ENCODE data around the gene DHCR7. TPM values are rescaled to one million over a fixed set of nuclear protein-coding genes. Genes with fewer than 3 reads are reported as not detected.

Gene DHCR7
- total RNA-seq, 1 donor from 2014 or later: 53.5 TPM

GRCh38 chr11:71478528-71478840 is 30.3 kb upstream of the DHCR7 start:
- no peak for DNase-seq (ENCODE audit: low read depth, low spot score)

GRCh38 chr11:71477641-71478527 is 29.7 kb upstream of the DHCR7 start:
- DNase-seq (ENCODE audit: low read depth, low spot score): no peak

- DNase-seq (ENCODE audit: low read depth, low spot score): no peak
Observed at GRCh38 chr11:71476926-71477640, 28.9 kb upstream of the DHCR7 start.

GRCh38 chr11:71476031-71476430 is 27.8 kb upstream of the DHCR7 start:
- no peak for DNase-seq (ENCODE audit: low read depth, low spot score)

GRCh38 chr11:71474771-71475483 is 26.7 kb upstream of the DHCR7 start:
- no peak for DNase-seq (ENCODE audit: low read depth, low spot score)

GRCh38 chr11:71474141-71474770 is 26.1 kb upstream of the DHCR7 start:
- no peak for DNase-seq (ENCODE audit: low read depth, low spot score)

- DNase-seq (ENCODE audit: low read depth, low spot score): no peak
Observed at GRCh38 chr11:71473793-71474080, 25.5 kb upstream of the DHCR7 start.

GRCh38 chr11:71472941-71473792 is 25.0 kb upstream of the DHCR7 start:
- DNase-seq (ENCODE audit: low read depth, low spot score): no peak

- DNase-seq (ENCODE audit: low read depth, low spot score): no peak
Observed at GRCh38 chr11:71472357-71472885, 24.2 kb upstream of the DHCR7 start.

GRCh38 chr11:71470946-71471345 is 22.8 kb upstream of the DHCR7 start:
- no peak for DNase-seq (ENCODE audit: low read depth, low spot score)

- no peak for DNase-seq (ENCODE audit: low read depth, low spot score)
Observed at GRCh38 chr11:71467164-71467563, 19.0 kb upstream of the DHCR7 start.

- DNase-seq (ENCODE audit: low read depth, low spot score): no peak
Observed at GRCh38 chr11:71466358-71466757, 18.2 kb upstream of the DHCR7 start.

GRCh38 chr11:71465054-71465453 is 16.9 kb upstream of the DHCR7 start:
- DNase-seq (ENCODE audit: low read depth, low spot score): no peak

GRCh38 chr11:71463331-71464211 is 15.4 kb upstream of the DHCR7 start:
- DNase-seq (ENCODE audit: low read depth, low spot score): no peak

- DNase-seq (ENCODE audit: low read depth, low spot score): no peak
Observed at GRCh38 chr11:71462726-71463125, 14.5 kb upstream of the DHCR7 start.

GRCh38 chr11:71461696-71462095 is 13.5 kb upstream of the DHCR7 start:
- DNase-seq (ENCODE audit: low read depth, low spot score): no peak

- no peak for DNase-seq (ENCODE audit: low read depth, low spot score)
Observed at GRCh38 chr11:71459767-71460320, 11.7 kb upstream of the DHCR7 start.

GRCh38 chr11:71459076-71459766 is 11.0 kb upstream of the DHCR7 start:
- no peak for DNase-seq (ENCODE audit: low read depth, low spot score)

Measured in pulmonary artery endothelial cell (primary cell).